GM21723 (cell line): ENCODE measurements around the gene XRCC6.
"Not testable (repeated sequence)": the region's sequence is repeated elsewhere in the genome, so short reads cannot be mapped to it uniquely, and the experiment has no call there.

Experiments used
- ATAC-seq: cut with Tn5 transposase; IDR thresholded peaks from one replicate; pipeline ENCODE4 v1.9.1; 2021; ENCODE audit warnings: mild to moderate bottlenecking, moderate library complexity; ENCODE audit not compliant: unreplicated experiment

The XRCC6 gene

DNA sequence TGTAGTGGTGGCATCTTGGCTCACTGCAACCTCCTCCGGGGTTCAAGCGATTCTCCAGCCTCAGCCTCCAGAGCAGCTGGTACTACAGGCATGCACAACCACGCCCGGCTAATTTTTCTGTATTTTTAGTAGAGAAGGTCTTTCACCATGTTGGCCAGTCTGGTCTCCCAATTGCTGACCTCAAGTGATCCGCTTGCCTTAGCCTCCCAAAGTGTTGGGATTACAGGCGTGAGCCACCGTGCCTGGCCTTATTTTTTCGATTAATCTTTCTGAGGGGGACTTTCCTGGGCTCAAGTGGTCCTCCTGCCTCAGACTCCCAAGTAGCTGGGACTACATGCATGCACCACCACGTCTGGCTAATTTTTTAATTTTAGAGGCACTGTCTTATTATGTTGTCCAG is 62.0 kb downstream of the XRCC6 start:
- no peak for ATAC-seq

DNA sequence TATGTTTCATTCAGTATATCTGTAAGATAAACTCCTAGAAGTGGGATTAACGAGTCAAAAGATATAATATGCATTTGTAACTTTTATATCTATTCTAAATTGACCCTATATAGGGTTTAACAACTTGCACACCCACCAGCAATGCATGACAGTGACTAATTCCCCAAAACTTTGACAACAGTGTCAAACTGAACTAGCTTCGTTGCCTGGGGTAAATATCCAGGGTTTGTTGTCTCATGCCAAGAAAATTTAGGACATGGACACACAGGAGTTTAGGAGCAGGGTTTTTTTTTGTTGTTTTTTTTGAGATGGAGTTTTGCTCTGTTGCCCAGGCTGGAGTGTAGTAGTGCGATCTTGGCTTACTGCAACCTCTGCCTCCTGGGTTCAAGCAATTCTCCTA is 62.5 kb downstream of the XRCC6 start:
- no peak for ATAC-seq

DNA sequence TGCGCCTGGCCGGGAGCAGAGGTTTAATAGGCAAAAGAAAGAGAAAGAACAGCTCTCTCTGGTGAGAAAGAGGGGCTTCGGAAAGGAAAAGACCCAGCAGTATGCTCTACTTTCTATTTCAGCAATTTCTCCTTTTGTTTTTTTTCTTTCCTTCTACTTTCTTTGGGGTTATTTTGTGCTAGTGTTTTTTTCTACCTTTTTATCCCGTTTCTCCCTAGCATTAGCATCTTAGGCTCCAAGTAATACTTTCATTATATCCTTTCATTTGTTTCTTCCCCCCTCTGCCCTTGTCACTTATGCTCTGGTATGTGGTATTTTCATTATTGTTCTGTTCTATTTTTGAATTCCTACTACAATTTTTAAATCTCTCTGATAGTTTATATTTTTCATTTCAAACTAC is 63.1 kb downstream of the XRCC6 start:
- no peak for ATAC-seq

DNA sequence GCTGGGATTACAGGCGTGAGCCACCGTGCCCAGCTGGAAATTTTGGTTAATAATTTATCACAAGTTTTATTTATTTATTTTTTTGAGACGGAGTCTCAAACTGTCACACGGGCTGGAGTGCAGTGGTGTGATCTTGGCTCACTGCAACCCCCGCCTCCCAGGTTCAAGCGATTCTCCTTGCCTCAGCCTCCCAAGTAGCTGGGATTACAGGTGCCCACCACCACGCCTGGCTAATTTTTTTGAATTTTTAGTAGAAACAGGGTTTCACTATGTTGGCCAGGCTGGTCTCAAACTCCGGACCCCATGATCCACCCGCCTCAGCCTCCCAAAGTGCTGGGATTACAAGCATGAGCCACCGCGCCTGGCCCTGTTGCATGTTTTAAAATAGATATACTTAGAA is 65.8 kb downstream of the XRCC6 start:
- ATAC-seq: not testable (repeated sequence)

DNA sequence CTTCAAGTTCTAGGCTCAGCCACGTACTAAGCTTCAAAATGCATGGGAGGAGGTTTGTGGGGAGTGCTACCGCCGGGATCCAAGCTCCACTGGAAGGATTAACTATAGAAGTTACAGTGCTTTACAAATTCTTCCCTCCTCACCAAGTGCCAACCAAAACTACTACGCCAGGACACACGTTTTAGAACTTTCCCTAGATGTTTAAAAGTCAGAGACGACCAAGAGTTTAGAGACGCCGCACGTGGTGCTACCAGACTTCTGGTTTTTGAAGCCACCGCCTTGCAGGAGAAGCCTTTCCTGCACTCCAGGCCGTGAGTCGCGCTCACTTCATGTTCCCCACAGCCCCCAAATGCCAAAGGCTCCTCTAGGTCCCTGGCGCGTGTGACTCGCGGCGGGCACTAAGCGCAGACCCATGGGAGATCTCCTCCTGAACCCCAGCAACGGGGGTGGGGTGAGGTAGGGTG is 66.8 kb downstream of the XRCC6 start:
- ATAC-seq: no peak

DNA sequence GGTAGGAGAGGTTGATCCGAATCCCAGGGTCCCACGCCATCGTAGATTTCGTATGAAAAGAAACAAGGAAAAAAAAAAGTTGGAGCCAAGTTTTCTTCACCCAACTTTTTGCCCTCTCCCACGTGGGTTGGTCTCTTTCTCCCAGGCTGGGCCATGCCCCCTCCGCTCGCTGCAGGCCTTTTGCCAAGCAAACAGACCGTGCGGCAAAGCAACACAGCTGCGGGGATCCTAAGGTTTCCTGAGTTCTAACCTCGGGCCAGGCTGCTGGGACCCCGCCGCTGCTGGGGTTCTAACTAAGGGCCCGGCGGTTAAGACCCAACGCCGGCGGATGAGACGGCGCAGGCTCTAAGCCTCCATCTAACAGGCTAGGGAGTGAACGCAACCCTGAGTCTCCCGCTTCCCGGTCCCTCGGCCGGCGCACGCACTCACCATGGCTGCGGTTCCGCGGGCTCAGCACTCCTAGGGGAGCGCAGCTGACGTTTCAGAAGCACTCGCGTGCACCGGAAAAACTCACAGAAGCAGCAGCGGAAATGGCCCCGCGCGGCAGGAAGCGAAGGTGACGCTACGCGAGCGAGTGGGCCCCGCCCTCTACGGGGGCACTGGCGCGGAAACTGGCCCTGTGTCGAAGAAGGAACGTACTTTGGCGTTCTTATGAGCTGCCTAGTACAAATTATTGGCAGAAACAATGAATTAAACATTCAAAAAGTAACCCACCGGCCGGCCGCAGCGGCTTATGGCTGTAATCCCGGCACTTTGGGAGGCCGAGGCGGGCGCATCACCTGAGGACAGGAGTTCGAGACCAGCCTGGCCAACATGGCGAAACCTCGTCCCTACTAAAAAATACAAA is 67.5 kb downstream of the XRCC6 start, which contains the start of gene SNU13:
SNU13 (minus strand) TSS at position 503 of the 847 bp plus-strand sequence; CDS start at position 432, 71 bp downstream.
- ATAC-seq: peak; percentile 85

DNA sequence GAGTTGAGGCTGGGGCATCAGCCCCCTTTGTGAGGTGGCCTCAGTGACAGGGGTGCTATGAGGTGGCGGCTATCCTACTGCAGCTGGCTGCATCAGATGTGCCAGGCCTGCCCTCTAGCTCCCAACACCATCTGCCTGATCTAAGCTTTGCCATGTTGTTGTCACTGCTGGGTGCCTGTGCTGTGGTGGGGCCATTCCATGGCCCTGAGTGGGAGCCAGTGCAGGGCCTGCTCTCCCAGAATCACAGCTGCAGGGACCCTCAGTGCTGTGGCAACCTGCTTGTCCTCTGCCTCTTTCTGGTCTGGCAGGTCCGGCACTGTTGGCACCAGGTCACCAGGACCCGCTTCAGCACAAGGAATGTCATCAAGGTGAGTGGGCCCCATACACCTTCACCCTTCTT is 69.4 kb downstream of the XRCC6 start:
- ATAC-seq: no peak

DNA sequence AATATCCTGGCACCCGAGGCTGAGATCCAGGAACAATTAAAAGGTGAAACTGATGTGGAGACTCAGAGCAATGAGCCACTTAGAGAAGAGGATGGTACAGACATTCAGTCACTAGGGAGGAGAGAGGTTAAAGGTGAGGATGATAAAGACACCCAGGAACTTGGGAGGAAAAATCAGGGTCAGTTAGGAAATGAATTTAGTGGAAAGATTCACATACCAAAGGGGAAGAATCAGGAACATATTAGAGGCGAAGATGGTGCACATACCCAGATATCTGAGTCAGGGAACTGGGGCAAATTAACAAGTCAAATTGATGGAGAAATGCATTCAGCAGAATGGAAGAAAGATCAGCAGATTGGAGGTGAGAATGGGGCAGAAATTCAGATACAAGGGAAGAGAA is 74.1 kb downstream of the XRCC6 start:
- no peak for ATAC-seq

DNA sequence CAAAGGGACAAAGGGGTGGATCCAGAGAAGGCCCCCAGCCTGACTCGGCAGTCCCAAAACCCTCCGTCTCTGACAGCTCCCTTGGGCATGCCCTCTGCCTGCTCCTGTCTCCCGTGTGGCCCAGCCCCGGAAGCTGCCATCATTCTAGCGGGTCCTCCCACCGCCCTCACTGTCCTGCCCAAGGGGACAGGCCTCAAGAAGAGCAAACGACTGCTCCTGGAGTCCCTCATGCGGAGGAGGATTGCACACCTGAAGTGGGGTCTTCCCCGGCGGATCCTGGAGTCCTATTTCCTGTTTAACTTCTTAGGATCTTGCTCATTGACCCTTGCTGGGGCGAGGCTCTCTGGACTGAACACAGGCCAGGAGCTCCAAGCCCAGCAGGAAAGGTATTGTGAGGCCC is 75.6 kb downstream of the XRCC6 start:
- ATAC-seq: no peak

DNA sequence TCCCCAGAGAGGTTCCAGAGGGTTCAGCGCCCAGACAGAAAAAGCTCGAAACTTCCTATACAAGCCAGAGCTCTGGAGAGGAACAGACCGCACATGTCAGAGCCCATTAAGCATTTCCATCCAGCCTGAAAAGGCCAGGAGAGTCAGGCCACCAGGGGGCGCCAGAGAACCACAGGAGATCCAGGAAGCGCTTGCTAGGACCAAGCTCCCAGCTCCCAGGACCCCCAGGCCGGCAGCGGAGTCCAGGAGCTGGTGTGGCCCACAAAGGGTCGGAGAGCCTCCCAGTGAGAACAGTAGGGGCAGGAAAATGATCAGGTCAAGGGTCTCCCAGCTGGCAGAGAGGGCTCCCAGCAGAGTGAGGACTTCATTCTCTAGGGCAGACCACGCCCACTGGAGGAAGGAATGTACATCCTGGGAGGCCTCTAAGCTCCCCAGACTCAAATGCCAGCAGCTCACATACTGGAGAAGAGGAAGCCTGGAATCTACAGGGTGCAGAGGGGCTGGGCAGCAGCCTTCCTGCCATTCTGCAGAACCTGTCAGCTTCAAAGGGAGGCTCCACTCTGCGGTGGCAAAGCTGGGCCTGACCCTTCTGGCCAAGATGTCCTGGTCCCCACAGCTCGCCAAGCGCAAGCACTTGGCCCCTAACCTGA is 76.2 kb downstream of the XRCC6 start:
- no peak for ATAC-seq

DNA sequence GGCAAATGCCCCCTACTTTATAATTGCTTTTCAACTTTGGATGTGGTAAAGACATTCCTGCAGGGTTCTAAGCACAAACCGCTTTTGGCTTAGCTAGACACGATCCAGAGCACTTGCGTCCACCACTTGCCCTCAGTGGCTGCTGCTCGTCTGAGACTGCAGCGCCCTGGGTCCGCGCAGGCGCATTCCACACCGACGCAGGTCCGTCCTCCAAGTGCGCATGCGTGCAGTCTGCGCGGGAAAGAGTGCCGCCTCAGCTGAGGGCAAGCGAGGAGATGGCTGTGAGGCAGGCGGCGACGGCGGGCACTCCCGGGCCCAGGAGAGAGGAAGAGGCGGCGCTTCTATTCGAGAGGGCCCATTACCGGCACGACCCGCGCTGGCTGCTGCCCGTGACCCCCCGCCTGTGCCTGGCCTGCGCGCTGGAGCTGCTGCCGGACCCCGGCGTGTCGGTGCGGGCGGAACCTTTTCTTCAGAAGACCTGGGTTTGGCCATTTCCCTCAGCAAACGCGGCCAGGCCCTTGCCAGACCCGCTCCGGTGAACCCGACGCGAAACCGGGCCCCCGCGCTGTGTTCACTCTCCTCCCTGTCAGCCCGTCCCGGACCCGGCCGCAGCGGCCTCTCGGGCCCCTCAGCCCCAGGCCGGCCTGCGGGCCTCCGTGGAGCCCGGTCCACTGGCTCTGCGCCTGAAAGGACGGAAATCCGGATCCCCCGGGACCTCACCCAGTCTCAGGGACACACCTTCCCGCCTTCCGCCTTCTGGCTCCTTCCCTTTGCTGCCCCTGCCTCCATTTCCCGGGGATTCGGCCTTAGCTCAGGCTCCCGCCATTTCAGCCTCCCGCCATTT is 78.4 kb downstream of the XRCC6 start, which contains the start of gene MEI1:
MEI1 (plus strand) TSS at position 240 of the 844 bp plus-strand sequence; CDS start at position 276, 36 bp downstream.
- ATAC-seq: no peak

DNA sequence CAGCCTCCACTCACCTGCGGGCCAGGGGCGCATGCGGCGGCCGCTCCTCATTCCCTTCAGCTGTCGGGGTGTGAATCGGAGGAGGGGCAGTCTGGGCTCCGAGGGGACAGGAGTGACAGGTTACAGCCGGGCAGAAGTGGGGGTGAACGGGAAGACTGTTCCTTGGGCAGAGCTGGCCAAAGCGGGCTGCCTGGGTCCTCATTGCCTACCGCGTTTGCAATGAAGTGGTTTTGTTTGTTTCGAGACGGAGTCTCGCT is 78.9 kb downstream of the XRCC6 start:
- ATAC-seq: no peak

DNA sequence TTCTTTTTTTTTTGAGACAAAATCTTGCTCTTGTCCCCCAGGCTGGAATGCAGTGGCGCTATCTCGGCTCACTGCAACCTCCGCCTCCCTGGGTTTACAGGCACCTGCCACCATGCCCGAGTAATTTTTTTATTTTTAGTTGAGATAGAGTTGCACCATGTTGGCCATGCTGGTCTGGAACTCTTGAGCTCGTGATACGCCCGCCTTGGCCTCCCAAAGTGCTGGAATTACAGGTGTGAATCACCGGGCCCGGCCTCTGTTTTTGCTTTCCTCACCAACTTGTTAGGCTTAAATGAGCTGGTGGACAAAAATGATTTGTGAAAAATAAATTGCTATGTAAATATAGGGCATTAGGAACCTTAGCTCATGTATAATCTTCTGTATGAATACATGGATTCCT is 81.7 kb downstream of the XRCC6 start:
- no peak for ATAC-seq

DNA sequence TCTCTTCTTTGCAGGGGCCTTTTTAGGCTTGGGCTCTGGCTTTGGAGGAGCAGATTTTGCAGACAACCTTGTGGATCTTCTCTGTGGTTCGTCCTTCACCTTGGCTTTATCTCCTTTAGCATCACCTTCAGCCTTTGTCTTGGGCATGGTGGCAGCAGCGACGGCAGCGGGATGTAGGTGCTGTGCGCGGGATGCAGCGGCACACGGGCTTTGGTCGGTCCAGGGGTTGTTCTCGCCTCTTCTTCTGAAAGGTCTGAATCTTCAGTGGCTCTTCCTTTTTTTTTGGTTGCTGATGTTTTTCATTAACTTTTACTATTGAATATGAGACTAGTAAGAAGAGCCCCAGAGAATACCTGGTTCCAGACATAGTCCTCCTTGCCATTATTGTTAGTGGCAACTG is 88.2 kb downstream of the XRCC6 start:
- ATAC-seq: no peak

DNA sequence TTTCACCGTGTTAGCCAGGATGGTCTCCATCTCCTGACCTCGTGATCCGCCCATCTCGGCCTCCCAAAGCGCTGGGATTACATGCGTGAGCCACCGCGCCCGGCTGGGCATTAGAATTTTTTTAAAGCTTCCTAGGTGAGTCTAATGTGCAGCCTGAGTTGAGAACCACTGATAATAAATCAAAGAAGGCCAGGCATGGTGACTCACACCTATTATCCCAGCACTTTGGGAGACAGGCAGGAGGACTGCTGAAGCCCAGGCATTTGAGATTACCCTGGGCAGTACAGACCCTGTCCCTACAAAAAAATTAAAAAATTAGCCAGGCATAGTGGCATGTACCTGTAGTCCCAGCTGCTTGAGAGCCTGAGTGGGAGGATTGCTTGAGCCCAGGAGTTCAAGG is 91.9 kb downstream of the XRCC6 start:
- ATAC-seq: no peak
